ENCODE results near the gene SYNGR2.

Gene SYNGR2

DNA sequence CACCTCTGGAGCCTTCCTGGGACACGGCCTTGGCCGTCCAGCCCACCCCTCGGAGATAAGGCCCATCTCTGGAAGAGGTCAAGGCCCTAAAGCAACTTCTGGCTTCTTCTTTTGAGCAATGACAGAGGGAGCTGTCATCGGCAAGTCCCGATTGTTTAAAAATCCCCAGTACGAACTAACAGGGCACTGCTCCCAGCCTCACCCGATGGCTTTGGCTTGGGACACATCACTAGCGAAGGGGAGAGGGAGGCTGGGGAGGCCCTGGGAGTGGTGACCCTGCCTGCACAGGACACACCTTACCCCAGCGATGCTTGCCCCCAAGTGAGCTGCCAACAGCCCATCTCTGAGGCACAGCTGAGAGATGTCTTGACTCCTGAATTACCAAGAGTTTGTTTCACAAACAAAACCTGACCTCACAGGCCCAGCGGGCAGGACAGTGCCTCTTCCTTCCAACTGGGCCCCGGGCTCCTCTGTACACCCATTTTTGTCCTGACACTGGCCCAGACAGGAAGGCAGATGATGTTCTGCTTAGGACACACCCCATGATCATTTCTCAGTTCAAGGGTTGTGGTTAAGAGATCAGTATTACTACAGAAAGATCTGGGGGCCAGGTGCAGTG lies 4.8 kb downstream of the SYNGR2 start:
- no peak for DNase-seq

DNA sequence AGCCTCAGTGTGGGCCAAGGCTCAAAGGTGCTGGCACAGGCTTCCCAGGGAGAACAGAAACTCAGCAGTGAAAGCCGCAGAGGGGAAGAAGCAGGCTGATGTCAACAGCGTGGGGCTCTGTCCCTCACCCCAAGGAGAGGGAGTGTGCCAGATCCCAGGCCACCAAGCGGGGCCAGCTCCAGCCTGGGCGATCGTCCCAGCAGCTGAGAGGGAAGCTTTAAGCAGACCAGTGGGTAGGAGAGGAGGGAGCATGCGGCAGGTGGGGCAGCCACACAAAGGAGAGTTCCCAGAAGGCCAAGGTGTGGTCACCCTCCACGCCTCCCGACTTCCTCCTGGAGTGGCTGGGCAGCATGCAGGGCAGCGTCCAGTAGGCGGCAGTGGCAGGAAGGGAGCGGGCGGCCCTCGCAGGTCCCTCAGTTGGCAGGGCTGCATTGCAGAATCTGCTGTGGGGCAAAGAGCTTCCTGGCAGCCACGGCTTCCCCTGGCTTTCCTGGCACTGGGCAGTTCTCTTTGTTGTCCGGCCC lies 6.0 kb downstream of the SYNGR2 start:
- no peak for DNase-seq

DNA sequence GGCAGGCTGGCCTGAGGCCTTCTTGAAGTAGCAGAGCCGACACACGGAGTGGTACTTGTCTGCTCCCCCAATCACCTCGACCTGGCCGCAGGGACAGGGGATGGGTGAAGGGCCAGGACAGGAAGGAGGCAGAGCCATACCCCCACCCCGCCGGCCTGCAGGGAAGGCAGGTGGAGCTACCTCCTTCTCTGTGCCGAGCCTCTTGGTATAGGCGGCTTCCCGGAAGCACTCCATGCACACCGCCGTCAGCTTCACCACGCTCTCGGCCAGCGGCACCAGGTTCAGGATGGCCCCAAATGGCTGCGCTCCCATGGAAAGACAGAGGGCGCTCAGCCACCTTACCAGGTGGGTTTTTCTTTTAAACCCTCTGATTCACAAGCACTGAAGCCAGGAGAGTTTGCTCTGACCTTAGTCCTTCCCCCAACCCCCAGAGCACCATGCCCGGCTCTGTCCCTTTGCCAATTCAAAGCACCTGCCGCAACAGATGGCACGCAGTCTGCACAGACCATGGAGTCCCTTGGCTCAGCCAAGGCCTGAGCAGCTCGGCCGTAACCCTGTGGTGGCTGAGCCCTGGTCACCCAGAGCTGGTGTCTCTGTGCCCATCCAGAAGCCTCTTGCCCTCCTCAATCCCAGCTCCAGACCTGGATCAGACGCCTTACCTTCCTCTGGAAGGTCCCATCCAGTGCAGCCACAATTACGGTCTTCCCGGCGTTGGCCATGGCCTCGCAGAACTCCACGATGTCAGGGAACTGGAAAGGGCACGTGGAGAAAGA lies 6.7 kb downstream of the SYNGR2 start:
- no peak for DNase-seq

DNA sequence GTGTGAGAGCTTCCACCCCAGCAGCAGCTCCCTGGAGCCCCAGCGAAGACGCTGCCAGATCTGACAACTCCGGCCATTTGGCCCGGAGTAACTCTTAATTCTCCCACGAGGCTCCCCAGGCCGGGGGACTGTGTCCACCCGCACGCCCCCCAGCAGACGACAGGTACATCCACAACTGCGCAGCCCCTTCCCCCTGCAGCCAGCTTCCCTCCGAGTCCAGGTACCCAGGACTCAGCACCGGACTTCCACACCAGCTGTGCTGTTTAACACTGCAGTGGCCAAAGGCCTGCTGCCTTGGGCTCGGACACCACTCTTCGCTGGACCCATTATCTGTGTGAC lies 7.2 kb downstream of the SYNGR2 start:
- DNase-seq, result no peak

DNA sequence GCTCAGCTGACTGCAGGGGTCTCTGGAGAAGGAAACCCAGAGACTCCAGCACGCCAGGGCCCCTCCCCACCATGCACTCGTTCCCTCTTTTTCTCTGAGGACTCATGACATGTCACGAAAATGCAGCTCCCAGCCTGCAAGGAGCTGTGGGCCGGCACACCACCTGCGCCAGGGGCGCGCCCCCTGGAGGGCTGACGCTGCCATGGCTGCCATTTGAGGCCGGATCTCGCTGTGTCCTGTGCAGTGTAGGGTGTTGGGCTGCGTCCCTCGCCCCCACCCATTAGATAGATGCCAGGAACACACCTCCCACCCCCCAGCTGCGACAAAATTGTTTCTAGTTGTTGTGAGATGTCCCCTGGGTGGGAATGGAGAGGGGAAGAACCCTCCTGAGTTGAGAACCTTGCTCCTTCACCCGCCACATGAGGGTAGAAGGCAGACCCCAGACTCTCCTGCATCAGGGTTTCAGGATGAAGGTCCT lies 8.2 kb downstream of the SYNGR2 start:
- DNase-seq, result no peak

DNA sequence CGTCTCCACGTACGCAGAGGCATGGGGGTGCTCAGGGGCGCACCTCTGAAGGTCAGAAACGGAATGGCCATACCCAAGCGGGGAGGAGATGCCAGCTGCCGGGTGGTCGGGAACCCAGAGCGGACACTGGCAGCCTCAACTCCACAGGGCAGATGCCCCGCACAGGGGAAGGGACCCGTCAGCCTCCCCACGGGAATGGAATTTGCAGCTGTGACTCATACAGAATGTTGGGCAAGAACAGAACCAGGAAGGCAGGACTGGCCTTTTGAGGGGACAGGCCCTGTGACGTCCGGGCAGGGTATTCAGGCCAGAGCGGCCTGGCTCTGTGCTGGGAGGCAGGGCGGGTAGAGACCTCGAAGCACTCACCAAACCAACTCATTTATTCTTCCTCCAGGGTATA lies 11.0 kb downstream of the SYNGR2 start:
- peak; percentile 49 for DNase-seq

DNA sequence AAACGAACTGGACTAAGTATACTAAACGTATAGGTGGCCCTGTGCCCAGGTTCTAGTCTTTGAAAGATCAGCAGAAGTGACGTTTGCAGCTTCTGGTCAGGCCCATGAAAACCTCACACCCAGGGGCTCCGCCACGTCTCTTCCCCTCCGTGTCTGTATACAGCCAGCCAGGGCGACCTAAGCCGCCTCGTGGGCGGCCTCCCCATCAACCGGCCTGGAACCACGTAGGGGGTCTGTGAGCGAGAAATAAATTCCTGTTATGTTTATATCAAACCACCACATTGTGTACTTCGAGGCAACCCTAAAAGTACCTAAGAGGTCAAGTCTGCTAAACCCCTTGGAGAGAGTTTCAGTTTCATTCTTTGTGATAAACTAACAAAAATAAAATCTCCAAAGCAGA lies 11.7 kb downstream of the SYNGR2 start:
- no peak for DNase-seq

DNA sequence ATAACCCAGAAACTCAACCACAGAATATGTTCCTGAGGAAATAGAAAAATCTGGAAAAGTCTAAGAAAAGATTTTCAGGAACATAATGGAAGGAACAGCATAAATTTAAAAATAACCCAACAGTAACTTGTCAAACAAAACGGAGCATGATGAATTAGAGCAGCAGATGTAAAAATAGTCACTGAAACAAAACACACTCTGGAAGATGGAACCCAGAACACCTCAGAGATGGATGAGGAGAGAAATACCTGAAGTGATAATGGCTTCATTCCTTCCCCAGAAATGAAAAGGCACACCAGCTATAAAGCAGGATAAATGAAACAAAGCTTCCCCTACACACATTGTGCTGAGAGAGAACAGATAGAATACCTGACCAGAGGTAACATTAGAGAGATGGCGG lies 12.1 kb downstream of the SYNGR2 start:
- DNase-seq, result no peak

DNA sequence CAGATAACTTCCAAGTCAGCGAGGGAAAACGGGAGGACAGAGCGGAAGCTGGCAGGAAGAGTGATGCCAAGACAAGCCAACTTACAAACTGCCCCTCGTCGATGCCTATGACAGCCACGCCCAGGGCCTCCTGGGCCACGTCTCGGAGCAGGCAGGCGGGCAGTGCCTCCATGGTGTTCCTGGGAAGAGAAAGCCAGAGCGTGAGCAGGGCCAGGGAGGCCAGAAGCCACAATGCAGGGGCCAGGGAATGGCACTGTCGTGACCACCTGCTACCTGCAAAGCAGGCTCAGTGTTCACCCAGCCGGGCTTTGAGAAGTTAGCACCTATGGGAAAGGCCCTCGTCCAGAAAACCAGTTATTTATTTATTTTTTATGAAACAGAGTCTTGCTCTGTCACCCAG lies 14.1 kb downstream of the SYNGR2 start:
- DNase-seq, result no peak

DNA sequence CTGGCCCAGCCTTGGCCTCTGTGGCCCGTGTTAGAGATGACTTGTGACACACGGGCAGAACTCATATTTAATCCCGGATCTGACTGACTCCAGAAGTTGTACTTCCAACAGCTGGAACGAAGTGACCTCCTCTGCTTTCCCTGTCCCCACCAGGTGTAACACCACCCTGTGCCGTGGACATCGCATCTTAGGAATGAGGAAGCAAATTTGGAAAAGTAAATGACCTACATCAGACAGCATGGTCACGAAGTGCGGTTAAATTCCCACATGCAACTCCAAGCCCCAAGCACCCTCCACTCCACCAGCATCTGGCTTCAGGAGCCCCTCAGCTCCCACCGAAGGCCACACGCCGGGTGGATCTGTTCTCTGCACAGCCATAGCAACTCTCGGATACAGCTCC lies 15.5 kb downstream of the SYNGR2 start:
- DNase-seq, result no peak

DNA sequence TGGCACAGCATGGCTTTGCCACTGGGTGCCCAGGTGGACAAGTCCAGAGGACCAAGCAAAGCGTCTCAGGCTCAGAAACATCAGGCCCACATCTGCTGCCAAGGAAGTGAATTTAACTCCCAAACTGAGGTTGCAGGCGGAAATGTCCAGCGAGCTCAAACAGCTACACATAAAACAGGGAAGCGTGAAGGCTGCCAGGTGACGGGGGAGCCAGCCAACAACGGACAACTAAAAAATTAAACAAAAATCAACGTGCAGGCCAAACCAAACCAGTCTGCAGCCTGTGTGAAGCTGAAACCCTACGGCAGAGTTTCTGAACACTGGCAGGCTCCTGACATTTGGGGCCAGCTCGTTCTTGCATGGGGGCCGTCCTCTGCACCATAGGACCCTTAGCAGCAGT lies 16.0 kb downstream of the SYNGR2 start:
- DNase-seq, result no peak

DNA sequence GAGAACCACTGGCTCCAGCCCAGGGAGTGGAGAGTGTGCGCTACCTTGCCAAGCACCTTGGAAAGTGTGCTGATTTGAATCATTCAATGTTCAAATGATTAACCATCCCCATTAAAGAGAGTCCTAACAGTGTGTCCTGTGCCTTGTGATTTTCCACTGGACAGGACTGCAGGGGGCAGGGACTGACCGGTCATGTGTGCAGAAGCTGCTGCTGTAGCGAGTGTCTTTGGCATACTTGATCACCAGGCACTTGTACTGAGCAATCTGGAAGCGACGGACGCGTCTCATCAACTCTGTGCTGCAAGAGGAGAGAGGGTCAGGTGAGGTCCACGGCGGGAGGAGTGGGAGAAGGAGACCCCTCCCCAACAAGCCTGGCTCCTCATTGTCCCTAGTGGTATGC lies 16.5 kb downstream of the SYNGR2 start:
- no peak for DNase-seq

DNA sequence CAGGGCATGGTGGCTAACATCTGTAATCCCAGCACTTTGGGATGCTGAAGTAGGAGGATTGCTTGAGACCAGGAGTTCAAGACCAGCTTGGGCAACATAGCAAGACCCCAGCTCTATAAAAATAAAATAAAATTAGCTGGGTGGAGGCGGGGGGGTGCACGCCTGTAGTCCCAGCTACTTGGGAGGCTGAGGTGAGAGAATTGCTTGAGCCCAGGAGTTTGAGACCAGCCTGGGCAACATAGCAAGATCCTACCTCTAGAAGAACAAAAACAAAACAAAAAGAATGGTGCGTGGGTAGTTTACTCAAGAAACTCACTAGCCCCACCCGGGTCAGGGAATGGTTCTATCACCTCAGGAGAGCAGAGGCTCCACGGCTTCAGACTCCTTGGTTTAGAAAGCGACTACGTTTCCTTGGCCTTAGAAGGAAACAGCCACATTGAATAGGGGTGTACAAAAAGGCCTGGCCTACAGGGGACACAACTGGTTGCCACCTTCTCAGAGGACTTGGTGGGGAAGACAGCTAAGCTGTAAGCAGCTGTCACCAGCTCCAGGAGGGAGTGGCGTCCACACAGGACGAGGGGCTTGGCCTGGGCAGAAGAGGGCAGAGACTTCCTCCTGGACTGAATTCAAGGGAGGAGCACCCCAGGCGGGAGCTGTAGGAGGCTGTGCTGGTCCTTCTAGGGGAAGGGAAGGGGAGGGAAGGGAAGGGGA lies 17.8 kb downstream of the SYNGR2 start:
- DNase-seq, result peak; percentile 34

DNA sequence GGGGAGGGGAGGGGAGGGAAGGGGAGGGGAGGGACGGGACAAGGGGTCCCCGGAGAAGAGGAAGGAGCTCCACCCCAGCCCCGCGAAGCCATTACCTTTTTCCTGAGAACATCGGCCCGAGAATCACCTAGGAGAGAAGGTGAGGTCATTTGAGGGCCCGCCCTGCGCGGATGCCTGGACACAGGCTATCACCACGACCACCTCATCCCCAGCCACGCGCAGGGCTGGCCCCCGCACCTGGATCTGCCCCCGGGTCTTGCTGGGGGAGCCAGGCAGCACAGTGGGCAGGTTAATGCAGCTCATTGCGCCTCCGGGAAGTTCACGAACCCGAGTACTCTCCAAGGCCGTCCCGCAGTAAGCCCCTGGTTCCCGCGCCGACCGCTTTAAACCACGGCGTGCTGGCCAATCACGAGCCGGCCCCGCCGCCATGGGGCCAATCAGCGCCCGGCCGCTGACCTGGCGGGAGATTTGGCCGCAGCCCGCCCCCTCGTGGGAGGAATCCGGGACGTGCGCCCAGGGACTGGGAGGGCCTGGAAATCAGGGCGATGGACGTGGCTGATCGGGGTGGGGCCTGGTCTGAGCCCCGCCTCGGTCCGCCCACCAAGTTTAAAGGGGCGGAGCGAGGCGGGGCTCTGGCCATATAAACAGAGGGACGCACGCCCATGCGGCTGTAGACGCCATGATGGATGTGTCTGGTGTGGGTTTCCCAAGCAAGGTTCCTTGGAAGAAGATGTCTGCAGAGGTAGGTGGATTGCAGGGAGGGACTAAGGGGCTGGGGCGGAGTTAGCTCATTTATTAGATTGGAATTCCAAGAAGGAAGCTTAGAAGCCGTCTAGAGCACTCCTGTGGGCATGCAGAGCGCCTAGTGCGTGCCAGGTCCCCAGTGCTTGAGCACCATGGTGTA lies 18.6 kb downstream of the SYNGR2 start, which contains the start of the genes AFMID and TK1:
Gene AFMID, plus strand, starts transcription at position 671 of the 904 bp plus-strand sequence. Its CDS starts 9 bp downstream, at position 680.
Gene TK1, minus strand, starts transcription at position 361 of the 904 bp plus-strand sequence. Its CDS starts 58 bp downstream, at position 303.
- peak; percentile 97 for DNase-seq

DNA sequence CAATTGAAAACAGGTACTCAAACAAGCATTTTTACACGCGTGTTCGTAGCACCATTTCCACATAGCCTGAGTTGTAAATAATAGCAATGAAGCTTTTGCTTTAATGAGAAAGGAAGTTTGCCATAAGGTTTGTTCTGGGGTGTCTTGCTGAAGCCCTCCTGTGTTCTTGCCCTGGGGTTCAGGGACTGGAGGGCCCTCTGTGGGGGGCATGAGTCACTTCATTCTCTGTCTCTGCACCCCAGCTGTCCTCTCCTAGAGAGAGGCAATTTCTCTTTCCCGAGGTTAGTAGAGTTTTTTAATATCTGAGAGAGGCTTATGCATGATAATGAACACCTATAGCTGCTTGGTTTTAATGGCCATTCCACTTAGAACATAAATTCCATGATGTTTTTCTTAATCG lies 28.3 kb downstream of the SYNGR2 start:
- peak; percentile 29 for DNase-seq

DNA sequence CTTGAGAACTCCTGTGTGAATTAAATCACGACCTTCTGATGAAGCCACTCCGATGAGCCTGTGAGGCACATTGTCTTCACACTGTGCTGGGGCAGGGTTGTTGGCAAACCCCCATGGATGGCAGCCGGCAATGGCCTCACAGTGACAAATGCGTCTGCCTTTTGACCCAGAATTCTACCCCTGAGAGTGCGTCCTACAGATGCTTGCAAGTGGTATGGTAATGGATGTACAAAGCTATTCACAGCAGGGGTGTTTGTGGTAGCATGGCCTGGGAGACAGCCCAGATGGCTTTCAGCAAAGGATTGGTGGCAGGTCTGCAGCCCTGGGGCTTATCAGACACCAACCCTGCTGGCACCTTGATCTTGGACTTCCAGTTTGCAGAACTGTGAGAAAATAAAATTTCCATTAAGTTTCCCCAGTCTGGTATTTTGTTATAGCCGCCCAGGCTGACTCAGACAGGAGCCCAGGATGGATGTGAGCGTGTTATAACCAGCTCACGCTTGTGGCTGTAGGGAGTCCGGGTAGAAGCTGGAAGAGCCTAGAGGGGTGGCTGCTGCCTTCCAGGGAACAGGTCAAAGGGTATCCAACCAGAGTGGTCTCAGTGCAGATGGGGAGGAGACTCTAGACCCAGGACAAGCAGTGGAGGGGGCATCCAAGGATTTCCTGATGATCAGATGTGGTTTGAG lies 28.9 kb downstream of the SYNGR2 start:
- no peak for DNase-seq

DNA sequence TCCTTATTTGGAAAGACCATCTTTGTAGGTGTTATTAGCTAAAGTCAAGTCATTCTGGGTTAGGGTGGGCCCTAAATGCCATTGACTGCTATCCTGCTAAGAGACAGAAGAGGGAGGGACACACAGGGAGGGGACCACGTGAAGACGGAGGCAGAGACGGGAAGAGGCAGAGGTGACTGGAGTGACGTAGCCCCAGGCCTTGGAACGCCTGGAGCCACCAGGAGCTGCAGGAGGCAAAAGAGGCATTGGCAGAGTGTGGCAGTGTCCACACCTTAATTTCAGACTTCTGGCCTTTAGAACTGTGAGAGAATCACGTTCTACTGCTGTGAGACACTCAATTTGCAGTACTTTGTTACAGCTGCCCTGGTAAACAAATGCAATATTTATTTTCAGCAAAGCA lies 32.1 kb downstream of the SYNGR2 start:
- DNase-seq, result no peak

DNA sequence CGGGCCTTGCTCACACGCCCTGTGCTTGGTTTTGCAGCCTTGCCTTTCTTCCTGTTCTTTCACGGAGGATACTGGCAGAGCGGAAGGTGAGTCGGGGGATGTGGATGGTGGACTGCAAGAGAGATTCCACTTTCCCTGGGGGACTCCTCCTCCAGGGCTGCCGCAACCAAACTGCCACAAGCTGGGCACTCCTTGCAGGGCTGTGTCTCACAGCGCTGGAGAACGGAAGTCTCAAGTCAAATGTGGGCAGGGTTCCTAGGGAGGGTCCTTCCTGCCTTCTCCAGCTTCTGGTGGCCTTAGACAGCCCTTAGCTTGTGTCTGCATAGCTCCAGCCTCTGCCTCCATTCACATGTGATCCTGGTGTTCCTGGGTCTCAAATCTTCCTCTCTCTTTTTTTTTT lies 34.3 kb downstream of the SYNGR2 start:
- DNase-seq, result no peak

DNA sequence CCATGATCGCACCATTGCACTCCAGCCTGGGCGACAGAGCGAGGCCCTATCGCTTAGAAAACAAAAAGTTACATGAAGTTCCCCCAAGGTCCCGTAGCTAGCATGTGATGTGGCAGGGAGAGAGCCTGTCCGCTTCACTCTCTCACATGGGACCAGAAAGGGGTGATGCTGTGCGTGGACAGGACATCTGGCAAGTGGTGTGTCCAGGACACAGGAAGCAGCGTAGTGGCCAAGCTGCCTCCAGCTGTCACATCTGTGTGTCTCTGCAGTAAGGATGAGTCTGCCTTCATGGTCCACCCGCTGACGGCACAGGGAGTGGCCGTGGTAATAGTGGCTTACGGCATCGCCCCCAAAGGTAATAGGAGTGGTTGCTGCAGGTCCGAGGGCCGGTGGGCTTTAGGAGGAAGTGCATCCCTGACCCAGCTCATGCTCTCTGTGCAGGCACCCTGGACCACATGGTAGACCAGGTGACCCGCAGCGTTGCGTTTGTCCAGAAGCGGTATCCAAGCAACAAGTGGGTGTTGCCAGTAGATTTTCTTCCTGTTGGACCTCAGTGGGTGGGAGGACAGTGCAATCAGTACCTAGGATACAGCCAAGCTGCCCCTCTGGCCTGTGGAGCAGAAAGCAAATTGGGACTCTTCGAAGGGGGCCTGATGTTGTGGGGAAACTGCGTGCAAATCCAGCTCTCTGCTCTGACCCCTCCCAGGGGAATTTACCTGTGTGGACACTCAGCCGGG lies 36.2 kb downstream of the SYNGR2 start:
- DNase-seq, result no peak

DNA sequence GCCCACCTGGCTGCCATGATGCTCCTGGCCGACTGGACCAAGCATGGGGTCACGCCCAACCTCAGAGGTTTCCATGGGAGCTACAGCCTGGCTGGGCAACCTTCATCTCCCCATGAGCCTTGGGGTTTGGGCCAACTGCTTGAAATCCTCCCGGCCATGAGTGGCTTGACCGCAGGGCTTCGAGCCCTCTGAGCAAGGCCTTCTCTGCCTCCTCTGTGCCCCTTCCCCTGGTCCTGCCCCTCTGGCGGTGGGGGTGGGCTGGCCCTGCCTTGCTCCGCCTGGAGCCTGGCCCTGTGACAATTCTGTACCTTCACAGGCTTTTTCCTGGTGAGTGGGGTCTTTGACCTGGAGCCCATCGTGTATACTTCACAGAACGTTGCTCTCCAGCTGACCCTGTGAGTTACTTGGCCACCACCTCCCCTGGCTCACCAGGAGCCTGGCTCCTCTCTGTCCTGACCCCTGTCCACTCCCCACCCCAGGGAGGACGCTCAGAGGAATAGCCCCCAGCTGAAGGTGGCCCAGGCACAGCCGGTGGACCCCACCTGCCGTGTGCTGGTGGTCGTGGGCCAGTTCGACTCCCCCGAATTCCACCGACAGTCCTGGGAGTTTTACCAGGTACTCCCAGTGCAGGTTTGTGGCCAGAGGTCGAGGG lies 36.9 kb downstream of the SYNGR2 start:
- no peak for DNase-seq

DNA sequence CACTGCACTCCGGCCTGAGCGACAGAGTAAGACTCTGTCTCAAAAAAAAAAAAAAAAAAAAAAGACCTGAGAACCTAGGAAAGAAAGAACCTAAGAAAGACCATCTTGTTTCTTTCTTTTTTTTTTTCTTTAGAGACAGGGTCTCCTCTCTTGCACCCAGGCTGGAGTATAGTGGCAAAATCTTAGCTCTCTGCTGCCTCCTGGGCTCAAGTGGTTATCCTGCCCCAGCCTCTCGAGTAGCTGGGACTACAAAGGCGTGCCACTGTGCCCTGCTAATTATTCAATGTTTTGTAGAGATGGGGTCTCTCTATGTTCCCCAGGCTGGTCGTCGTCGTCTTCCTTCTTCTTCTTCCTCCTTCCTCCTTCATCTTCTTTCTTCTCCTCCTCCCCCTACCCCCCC lies 37.9 kb downstream of the SYNGR2 start:
- DNase-seq, result no peak

All from HCEC 1CT (cell line).